NB4 (cell line): ENCODE results near the gene COA1.

Experiments
- CTCF ChIP-seq: IDR thresholded peaks from one replicate; pipeline ENCODE4 v1.5.1; 2012; ENCODE audit warnings: low read depth, low read length
- MYC ChIP-seq: IDR thresholded peaks from 2 replicates; pipeline ENCODE4 v1.6.1; 2011; ENCODE audit warnings: low read depth, low read length
- POLR2A ChIP-seq: IDR thresholded peaks from 2 replicates; pipeline ENCODE4 v1.6.1; 2011; ENCODE audit warnings: mild to moderate bottlenecking; ENCODE audit not compliant: insufficient read length; ENCODE audit errors: extremely low read depth
- TF ChIP-seq, protein P1 (sequence below): IDR thresholded peaks from 2 replicates; pipeline ENCODE4 v1.6.1; 2011; ENCODE audit warnings: low read depth, low read length

- TF ChIP-seq CTCF (no peak), MYC (no peak), POLR2A (no peak)
- TF ChIP-seq, protein P1, sequence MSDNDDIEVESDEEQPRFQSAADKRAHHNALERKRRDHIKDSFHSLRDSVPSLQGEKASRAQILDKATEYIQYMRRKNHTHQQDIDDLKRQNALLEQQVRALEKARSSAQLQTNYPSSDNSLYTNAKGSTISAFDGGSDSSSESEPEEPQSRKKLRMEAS, result no peak
These were observed 100.9 kb downstream of the COA1 start for GRCh38 chr7:43628431-43628830.
